HEK293 (cell line): Measurements from ENCODE around the gene PLEKHA7.
A peak's percentile ranks its signal among the peaks of the same experiment; 100 is the strongest.

ENCODE experiments used
- BCL11A ChIP-seq: fragments of 450-650 bp; formaldehyde crosslinking; IDR thresholded peaks from 2 replicates; pipeline ENCODE4 v1.5.1; 2016; ENCODE audit warnings: low read depth, missing biosample characterization, missing genetic modification characterization
- IKZF3 ChIP-seq: fragments of 450-650 bp; IDR thresholded peaks from 2 replicates; pipeline ENCODE4 v1.5.0; 2018; ENCODE audit warnings: missing biosample characterization, mild to moderate bottlenecking, missing genetic modification characterization, moderate library complexity
- KLF1 ChIP-seq: fragments of 450-650 bp; formaldehyde crosslinking; IDR thresholded peaks from 2 replicates; pipeline ENCODE4 v1.5.1; 2016; ENCODE audit warnings: missing biosample characterization, missing genetic modification characterization
- KLF8 ChIP-seq: fragments of 450-650 bp; formaldehyde crosslinking; IDR thresholded peaks from 2 replicates; pipeline ENCODE4 v1.5.1; 2016; ENCODE audit warnings: missing biosample characterization, missing genetic modification characterization
- KLF9 ChIP-seq: fragments of 450-650 bp; formaldehyde crosslinking; IDR thresholded peaks from 2 replicates; pipeline ENCODE4 v1.5.1; 2016; ENCODE audit warnings: missing biosample characterization, missing genetic modification characterization, low read depth
- MEIS1 ChIP-seq: sonication (generic); formaldehyde crosslinking; IDR thresholded peaks from 2 replicates; pipeline ENCODE4 v1.8.1; 2022; ENCODE audit warnings: missing genetic modification reagents, mild to moderate bottlenecking, borderline replicate concordance
- MZF1 ChIP-seq: fragments of 450-650 bp; formaldehyde crosslinking; IDR thresholded peaks from 2 replicates; pipeline ENCODE4 v1.5.1; 2017; ENCODE audit warnings: missing biosample characterization, missing genetic modification characterization, borderline replicate concordance
- PRDM1 ChIP-seq: fragments of 450-650 bp; formaldehyde crosslinking; IDR thresholded peaks from 2 replicates; pipeline ENCODE4; 2016; ENCODE audit warnings: missing biosample characterization, missing genetic modification characterization
- SETDB1 ChIP-seq: IDR thresholded peaks from one replicate; pipeline ENCODE4 v1.6.1; 2017; ENCODE audit warnings: mild to moderate bottlenecking, low read length, moderate library complexity, mixed read lengths; ENCODE audit not compliant: insufficient read length
- ZBTB20 ChIP-seq: fragments of 450-650 bp; formaldehyde crosslinking; IDR thresholded peaks from 2 replicates; pipeline ENCODE4 v1.5.1; 2016; ENCODE audit warnings: missing biosample characterization, missing genetic modification characterization
- ZBTB21 ChIP-seq: fragments of 450-650 bp; formaldehyde crosslinking; IDR thresholded peaks from 2 replicates; pipeline ENCODE4 v1.5.1; 2017; ENCODE audit warnings: missing biosample characterization, missing genetic modification characterization
- ZBTB48 ChIP-seq: fragments of 450-650 bp; formaldehyde crosslinking; IDR thresholded peaks from 2 replicates; pipeline ENCODE4 v1.5.1; 2016; ENCODE audit warnings: missing biosample characterization, missing genetic modification characterization
- ZBTB8A ChIP-seq: fragments of 450-650 bp; formaldehyde crosslinking; IDR thresholded peaks from 2 replicates; pipeline ENCODE4 v1.5.1; 2016; ENCODE audit warnings: missing biosample characterization, missing genetic modification characterization
- ZNF132 ChIP-seq: fragments of 450-650 bp; formaldehyde crosslinking; IDR thresholded peaks from 2 replicates; pipeline ENCODE4 v1.5.1; 2017; ENCODE audit warnings: missing biosample characterization, missing genetic modification characterization, borderline replicate concordance
- ZNF16 ChIP-seq: fragments of 450-650 bp; formaldehyde crosslinking; IDR thresholded peaks from 2 replicates; pipeline ENCODE4 v1.5.1; 2016; ENCODE audit warnings: low read depth, missing biosample characterization, missing genetic modification characterization
- ZNF184 ChIP-seq: fragments of 450-650 bp; IDR thresholded peaks from 2 replicates; pipeline ENCODE4 v1.5.1; 2018; ENCODE audit warnings: missing biosample characterization, mild to moderate bottlenecking, missing genetic modification characterization
- ZNF248 ChIP-seq: fragments of 450-650 bp; formaldehyde crosslinking; IDR thresholded peaks from 2 replicates; pipeline ENCODE4 v1.5.1; 2017; ENCODE audit warnings: missing biosample characterization, missing genetic modification characterization
- ZNF354C ChIP-seq: fragments of 450-650 bp; formaldehyde crosslinking; IDR thresholded peaks from 2 replicates; pipeline ENCODE4 v1.5.1; 2016; ENCODE audit warnings: missing biosample characterization, missing genetic modification characterization, low read depth, borderline replicate concordance
- ZNF416 ChIP-seq: fragments of 450-650 bp; formaldehyde crosslinking; IDR thresholded peaks from 2 replicates; pipeline ENCODE4 v1.5.1; 2016; ENCODE audit warnings: missing biosample characterization, missing genetic modification characterization
- ZNF585B ChIP-seq: fragments of 450-650 bp; formaldehyde crosslinking; IDR thresholded peaks from 2 replicates; pipeline ENCODE4 v1.5.1; 2016; ENCODE audit warnings: missing biosample characterization, missing genetic modification characterization
- ZNF623 ChIP-seq: fragments of 450-650 bp; formaldehyde crosslinking; IDR thresholded peaks from 2 replicates; pipeline ENCODE4 v1.5.1; 2016; ENCODE audit warnings: missing biosample characterization, missing genetic modification characterization
- ZNF677 ChIP-seq: fragments of 450-650 bp; IDR thresholded peaks from 2 replicates; pipeline ENCODE4 v1.5.0; 2018; ENCODE audit warnings: missing biosample characterization, mild to moderate bottlenecking, missing genetic modification characterization, moderate library complexity
- ZNF837 ChIP-seq: fragments of 450-650 bp; formaldehyde crosslinking; IDR thresholded peaks from 2 replicates; pipeline ENCODE4 v1.5.1; 2016; ENCODE audit warnings: missing biosample characterization, missing genetic modification characterization
- ZSCAN16 ChIP-seq: fragments of 450-650 bp; formaldehyde crosslinking; IDR thresholded peaks from 2 replicates; pipeline ENCODE4 v1.5.1; 2016; ENCODE audit warnings: missing biosample characterization, missing genetic modification characterization
- TF ChIP-seq, protein P1 (sequence below): fragments of 450-650 bp; formaldehyde crosslinking; IDR thresholded peaks from 2 replicates; pipeline ENCODE4 v1.5.1; 2016; ENCODE audit warnings: missing biosample characterization, missing genetic modification characterization
- TF ChIP-seq, protein P2 (sequence below): fragments of 450-650 bp; formaldehyde crosslinking; IDR thresholded peaks from 2 replicates; pipeline ENCODE4 v1.5.1; 2017; ENCODE audit warnings: missing biosample characterization, mild to moderate bottlenecking, missing genetic modification characterization, moderate library complexity
- TF ChIP-seq, protein P3 (sequence below): fragments of 450-650 bp; formaldehyde crosslinking; IDR thresholded peaks from 2 replicates; pipeline ENCODE4 v1.5.1; 2016; ENCODE audit warnings: missing biosample characterization, missing genetic modification characterization
- TF ChIP-seq, protein P4 (sequence below): fragments of 450-650 bp; formaldehyde crosslinking; IDR thresholded peaks from 2 replicates; pipeline ENCODE4 v1.5.1; 2016; ENCODE audit warnings: missing biosample characterization, missing genetic modification characterization
- TF ChIP-seq, protein P5 (sequence below): fragments of 450-650 bp; formaldehyde crosslinking; IDR thresholded peaks from 2 replicates; pipeline ENCODE4 v1.5.1; 2016; ENCODE audit warnings: missing biosample characterization, missing genetic modification characterization
- TF ChIP-seq, protein P6 (sequence below): fragments of 450-650 bp; formaldehyde crosslinking; IDR thresholded peaks from 2 replicates; pipeline ENCODE4 v1.5.1; 2016; ENCODE audit warnings: missing biosample characterization, missing genetic modification characterization
- TF ChIP-seq, protein P7 (sequence below): fragments of 450-650 bp; formaldehyde crosslinking; IDR thresholded peaks from 2 replicates; pipeline ENCODE4 v1.5.1; 2016; ENCODE audit warnings: missing biosample characterization, missing genetic modification characterization

Gene PLEKHA7

DNA sequence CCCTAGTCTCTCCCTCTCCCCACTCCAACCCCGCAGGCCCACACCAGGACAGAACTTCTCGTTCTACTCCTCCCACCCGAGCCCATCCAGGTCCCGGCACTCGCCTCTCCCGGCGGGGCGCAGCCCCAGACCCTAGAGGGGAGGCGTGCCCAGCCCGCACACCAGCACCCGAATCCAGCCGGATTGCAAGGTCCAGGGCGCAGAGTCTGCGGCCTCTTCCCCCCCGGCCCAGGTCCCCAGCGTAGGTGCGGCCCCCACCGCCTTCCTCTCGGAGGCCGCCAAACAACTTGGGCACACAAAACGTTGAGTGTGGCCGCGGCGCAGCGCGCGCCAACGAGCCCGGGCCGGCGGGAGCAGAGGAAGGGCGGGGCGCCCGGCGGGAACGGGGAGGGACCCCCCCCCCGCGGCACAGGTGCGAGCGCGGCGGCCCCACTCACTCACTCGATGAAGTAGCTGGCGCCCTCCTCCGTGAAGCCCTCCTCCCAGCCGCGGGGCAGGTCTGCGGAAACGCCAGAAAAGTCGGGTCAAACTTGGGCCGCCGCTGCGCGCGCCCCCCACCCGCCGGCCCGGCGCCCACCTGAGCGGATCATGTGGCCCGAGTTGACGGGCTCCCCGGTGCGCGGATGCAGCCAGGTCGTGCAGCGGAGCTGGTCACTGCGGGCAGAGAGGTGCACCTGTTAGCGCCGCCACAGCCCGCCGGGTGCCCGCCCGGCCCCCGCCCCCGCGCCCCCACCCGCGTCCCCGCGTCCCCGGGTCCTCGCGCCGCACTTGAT, 480 bp downstream of the PLEKHA7 start (continued):
- TF ChIP-seq, protein P1, sequence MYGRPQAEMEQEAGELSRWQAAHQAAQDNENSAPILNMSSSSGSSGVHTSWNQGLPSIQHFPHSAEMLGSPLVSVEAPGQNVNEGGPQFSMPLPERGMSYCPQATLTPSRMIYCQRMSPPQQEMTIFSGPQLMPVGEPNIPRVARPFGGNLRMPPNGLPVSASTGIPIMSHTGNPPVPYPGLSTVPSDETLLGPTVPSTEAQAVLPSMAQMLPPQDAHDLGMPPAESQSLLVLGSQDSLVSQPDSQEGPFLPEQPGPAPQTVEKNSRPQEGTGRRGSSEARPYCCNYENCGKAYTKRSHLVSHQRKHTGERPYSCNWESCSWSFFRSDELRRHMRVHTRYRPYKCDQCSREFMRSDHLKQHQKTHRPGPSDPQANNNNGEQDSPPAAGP (tag by site-specific recombination), result no peak
- TF ChIP-seq KLF1 (tag by site-specific recombination), result peak; percentile 52
- no peak for TF ChIP-seq ZNF677 (tag by site-specific recombination)
- TF ChIP-seq ZNF16 (tag by site-specific recombination), result no peak
- TF ChIP-seq ZNF623 (tag by site-specific recombination), result no peak
- no peak for TF ChIP-seq ZNF416 (tag by site-specific recombination)
- TF ChIP-seq, protein P2, sequence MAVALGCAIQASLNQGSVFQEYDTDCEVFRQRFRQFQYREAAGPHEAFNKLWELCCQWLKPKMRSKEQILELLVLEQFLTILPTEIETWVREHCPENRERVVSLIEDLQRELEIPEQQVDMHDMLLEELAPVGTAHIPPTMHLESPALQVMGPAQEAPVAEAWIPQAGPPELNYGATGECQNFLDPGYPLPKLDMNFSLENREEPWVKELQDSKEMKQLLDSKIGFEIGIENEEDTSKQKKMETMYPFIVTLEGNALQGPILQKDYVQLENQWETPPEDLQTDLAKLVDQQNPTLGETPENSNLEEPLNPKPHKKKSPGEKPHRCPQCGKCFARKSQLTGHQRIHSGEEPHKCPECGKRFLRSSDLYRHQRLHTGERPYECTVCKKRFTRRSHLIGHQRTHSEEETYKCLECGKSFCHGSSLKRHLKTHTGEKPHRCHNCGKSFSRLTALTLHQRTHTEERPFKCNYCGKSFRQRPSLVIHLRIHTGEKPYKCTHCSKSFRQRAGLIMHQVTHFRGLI, result no peak; the same call in 1 of the 2 replicates
- TF ChIP-seq, protein P3, sequence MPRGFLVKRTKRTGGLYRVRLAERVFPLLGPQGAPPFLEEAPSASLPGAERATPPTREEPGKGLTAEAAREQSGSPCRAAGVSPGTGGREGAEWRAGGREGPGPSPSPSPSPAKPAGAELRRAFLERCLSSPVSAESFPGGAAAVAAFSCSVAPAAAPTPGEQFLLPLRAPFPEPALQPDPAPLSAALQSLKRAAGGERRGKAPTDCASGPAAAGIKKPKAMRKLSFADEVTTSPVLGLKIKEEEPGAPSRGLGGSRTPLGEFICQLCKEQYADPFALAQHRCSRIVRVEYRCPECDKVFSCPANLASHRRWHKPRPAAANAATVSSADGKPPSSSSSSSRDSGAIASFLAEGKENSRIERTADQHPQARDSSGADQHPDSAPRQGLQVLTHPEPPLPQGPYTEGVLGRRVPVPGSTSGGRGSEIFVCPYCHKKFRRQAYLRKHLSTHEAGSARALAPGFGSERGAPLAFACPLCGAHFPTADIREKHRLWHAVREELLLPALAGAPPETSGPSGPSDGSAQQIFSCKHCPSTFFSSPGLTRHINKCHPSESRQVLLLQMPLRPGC, result no peak
- TF ChIP-seq ZNF585B (tag by site-specific recombination), result no peak
- no peak for TF ChIP-seq SETDB1
- TF ChIP-seq ZSCAN16 (tag by site-specific recombination), result 0 out of 2 replicates have a peak, but pooled peaks have one; percentile 19
- peak; percentile 62 for TF ChIP-seq ZBTB8A (tag by site-specific recombination)
- no peak for TF ChIP-seq MZF1 (tag by site-specific recombination)
- no peak for TF ChIP-seq ZBTB21 (tag by site-specific recombination)
- no peak for TF ChIP-seq ZNF132 (tag by site-specific recombination)
- TF ChIP-seq KLF8 (tag by site-specific recombination), result 0 out of 2 replicates have a peak, but pooled peaks have one; percentile 53
- no peak for TF ChIP-seq ZNF248 (tag by site-specific recombination)
- TF ChIP-seq ZBTB48 (tag by site-specific recombination), result no peak
- TF ChIP-seq KLF9, result peak; percentile 68
- no peak for TF ChIP-seq BCL11A (tag by site-specific recombination)
- no peak for TF ChIP-seq ZNF837 (tag by site-specific recombination)
- TF ChIP-seq ZBTB20 (tag by site-specific recombination), result peak; percentile 96
- TF ChIP-seq PRDM1, result no peak
- TF ChIP-seq, protein P4, sequence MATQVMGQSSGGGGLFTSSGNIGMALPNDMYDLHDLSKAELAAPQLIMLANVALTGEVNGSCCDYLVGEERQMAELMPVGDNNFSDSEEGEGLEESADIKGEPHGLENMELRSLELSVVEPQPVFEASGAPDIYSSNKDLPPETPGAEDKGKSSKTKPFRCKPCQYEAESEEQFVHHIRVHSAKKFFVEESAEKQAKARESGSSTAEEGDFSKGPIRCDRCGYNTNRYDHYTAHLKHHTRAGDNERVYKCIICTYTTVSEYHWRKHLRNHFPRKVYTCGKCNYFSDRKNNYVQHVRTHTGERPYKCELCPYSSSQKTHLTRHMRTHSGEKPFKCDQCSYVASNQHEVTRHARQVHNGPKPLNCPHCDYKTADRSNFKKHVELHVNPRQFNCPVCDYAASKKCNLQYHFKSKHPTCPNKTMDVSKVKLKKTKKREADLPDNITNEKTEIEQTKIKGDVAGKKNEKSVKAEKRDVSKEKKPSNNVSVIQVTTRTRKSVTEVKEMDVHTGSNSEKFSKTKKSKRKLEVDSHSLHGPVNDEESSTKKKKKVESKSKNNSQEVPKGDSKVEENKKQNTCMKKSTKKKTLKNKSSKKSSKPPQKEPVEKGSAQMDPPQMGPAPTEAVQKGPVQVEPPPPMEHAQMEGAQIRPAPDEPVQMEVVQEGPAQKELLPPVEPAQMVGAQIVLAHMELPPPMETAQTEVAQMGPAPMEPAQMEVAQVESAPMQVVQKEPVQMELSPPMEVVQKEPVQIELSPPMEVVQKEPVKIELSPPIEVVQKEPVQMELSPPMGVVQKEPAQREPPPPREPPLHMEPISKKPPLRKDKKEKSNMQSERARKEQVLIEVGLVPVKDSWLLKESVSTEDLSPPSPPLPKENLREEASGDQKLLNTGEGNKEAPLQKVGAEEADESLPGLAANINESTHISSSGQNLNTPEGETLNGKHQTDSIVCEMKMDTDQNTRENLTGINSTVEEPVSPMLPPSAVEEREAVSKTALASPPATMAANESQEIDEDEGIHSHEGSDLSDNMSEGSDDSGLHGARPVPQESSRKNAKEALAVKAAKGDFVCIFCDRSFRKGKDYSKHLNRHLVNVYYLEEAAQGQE (tag by site-specific recombination), result no peak
- no peak for TF ChIP-seq MEIS1 (CRISPR knock-in tag)
- no peak for TF ChIP-seq ZNF354C (tag by site-specific recombination)
- TF ChIP-seq IKZF3, result no peak
- TF ChIP-seq, protein P5, sequence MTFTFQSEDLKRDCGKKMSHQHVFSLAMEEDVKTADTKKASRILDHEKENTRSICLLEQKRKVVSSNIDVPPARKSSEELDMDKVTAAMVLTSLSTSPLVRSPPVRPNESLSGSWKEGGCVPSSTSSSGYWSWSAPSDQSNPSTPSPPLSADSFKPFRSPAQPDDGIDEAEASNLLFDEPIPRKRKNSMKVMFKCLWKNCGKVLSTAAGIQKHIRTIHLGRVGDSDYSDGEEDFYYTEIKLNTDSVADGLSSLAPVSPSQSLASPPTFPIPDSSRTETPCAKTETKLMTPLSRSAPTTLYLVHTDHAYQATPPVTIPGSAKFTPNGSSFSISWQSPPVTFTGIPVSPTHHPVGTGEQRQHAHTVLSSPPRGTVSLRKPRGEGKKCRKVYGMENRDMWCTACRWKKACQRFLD (tag by site-specific recombination), result no peak
- no peak for TF ChIP-seq ZNF184 (tag by site-specific recombination)
- TF ChIP-seq, protein P6, sequence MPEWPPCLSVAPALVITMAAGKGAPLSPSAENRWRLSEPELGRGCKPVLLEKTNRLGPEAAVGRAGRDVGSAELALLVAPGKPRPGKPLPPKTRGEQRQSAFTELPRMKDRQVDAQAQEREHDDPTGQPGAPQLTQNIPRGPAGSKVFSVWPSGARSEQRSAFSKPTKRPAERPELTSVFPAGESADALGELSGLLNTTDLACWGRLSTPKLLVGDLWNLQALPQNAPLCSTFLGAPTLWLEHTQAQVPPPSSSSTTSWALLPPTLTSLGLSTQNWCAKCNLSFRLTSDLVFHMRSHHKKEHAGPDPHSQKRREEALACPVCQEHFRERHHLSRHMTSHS (tag by site-specific recombination), result no peak
- TF ChIP-seq, protein P7, sequence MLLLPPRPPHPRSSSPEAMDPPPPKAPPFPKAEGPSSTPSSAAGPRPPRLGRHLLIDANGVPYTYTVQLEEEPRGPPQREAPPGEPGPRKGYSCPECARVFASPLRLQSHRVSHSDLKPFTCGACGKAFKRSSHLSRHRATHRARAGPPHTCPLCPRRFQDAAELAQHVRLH (tag by site-specific recombination), result no peak
